Heart right ventricle (tissue), 16 donors: ENCODE data around the gene RIPPLY1. TPM values are rescaled to one million over a fixed set of nuclear protein-coding genes. Genes with fewer than 3 reads are reported as not detected.
A peak's percentile ranks its signal among the peaks of the same experiment; 100 is the strongest.

Experiments
- ATAC-seq, 8 donors: fragments of 200-7000 bp; cut with Tn5 transposase; one replicate each; pipeline ENCODE4 v1.9.1; 2020; ENCODE audit warnings: mild to moderate bottlenecking in 8 of 8, moderate library complexity in 8 of 8, moderate number of reproducible peaks in 1 of 8
- DNase-seq, 2 donors: peaks; one replicate each; pipeline ENCODE4 v3.0.0-alpha.2; 2020
- H3K27ac ChIP-seq, 10 donors: fragments of 200-600 bp; sonication (generic) in 2 of 10; one replicate each; pipeline versions ENCODE4 v1.5.0 to v1.8.0; 2020 to 2022; ENCODE audit warnings: mild to moderate bottlenecking in 3 of 10
- H3K27me3 ChIP-seq, 7 donors: fragments of 200-600 bp; one replicate each; pipeline ENCODE4 v1.8.0; 2021 to 2022; ENCODE audit warnings: mild to moderate bottlenecking in 2 of 7
- H3K36me3 ChIP-seq, 9 donors: fragments of 200-600 bp; sonication (generic) in 1 of 9; one replicate each; pipeline versions ENCODE4 v1.5.0 to v1.8.0; 2020 to 2022; ENCODE audit warnings: mild to moderate bottlenecking in 2 of 9
- H3K4me1 ChIP-seq, 9 donors: fragments of 200-600 bp; sonication (generic) in 1 of 9; one replicate each; pipeline versions ENCODE4 v1.5.0 to v1.8.0; 2020 to 2022; ENCODE audit warnings: mild to moderate bottlenecking in 4 of 9
- H3K4me3 ChIP-seq, 10 donors: fragments of 200-600 bp; sonication (generic) in 2 of 10; one replicate each; pipeline versions ENCODE4 v1.5.0 to v1.8.0; 2020 to 2022; ENCODE audit warnings: mild to moderate bottlenecking in 7 of 10, moderate library complexity in 2 of 10
- H3K9me3 ChIP-seq, 11 donors: fragments of 200-600 bp in 10 of 11; sonication (generic) in 2 of 11; one replicate each; pipeline versions ENCODE4 v1.5.0 to v1.8.0; 2013 to 2022; ENCODE audit warnings: mild to moderate bottlenecking in 2 of 11, control low read depth in 1 of 11, moderate library complexity in 1 of 11
- CTCF ChIP-seq, 9 donors: fragments of 200-600 bp; sonication (generic) in 2 of 9; IDR thresholded peaks; one replicate each; pipeline versions ENCODE4 v1.5.0 to v1.8.0; 2021 to 2022; ENCODE audit warnings: antibody characterized with exemption in 9 of 9, mild to moderate bottlenecking in 5 of 9, moderate library complexity in 1 of 9
- WGBS, 2 donors: extraction: QIAGEN DNeasy Blood & Tissue Kit; methylation state at CpG; one replicate each; pipeline ENCODE4 v1.1.7; 2013; ENCODE audit warnings: inconsistent platforms in 1 of 2; 5-methylcytosine and 5-hydroxymethylcytosine counted together
- intact Hi-C, 10 donors: fragments of 100-400 bp; cut with DNase I; formaldehyde crosslinking; loops; one replicate each; pipeline versions ENCODE4 v1.11.1 to v1.14.2; 2022
- polyA plus RNA-seq, 2 donors: library from polyadenylated mRNA; stranded (reverse); fragments of 200-250 nt; gene quantifications; one replicate each; pipeline ENCODE4 v1.2.3, GENCODE V29; 2013
- total RNA-seq, 10 donors: library from RNA; stranded (reverse); fragmentation: NEBNext Ultra II Directional in 3 of 10; extraction: Animal tissue kit (Norgen Biotek cat#: 25700) in 3 of 10; gene quantifications; one replicate each; pipeline versions ENCODE4 v1.2.1 to v1.2.4, GENCODE V29; 2021 to 2023
- donor health status: Arrhythmogenic right ventricular cardiomyopathy.
- donor health status: ischemic (EF 13 %, LVEDD 7.1; RV severe dilation, severe dysfunction).
- donor health status: healthy with polysubstance abuse.
- donor health status: DM: no; HTN: yes; CAD: no.
- donor health status: DM: no; HTN: no; CAD: no.
- donor health status: ischemic (EF 25% LVEDD 6.9; RV normal size, moderate dysfunction).
- donor health status: ischemic (EF 25% LVEDD 5.7; RV mildly dilated, moderate dysfunction).
- donor health status: healthy.
- donor health status: DM: yes; HTN: yes; CAD: no.
- donor health status: Ischemic cardiomyopathy.
- donor health status: ischemic (EF 35%, LVEDD 5.7; RV mildly dilated, moderate dysfunction).
- donor health status: nonischemic (EF 11% LVEDD 7.7; RV severe dilation, severe dysfunction).
- donor health status: DM: yes; HTN: yes; CAD: no.
- donor health status: PGD.
- donor health status: ischemic (EF 29% LVEDD 5.4; RV normal size, mild dysfunction).
- donor health status: nonischemic (EF 23%, LVEDD 6.1; RV moderate dilation, normal function).

The RIPPLY1 gene
- total and polyA plus RNA-seq, 12 donors: 0.07 TPM; not detected in 11

GRCh38 chrX:106863697-106864096 lies 39.4 kb downstream of the RIPPLY1 start:
- intact Hi-C loops: no loop called here
- Histone ChIP-seq H3K36me3 (no peaks in the 10 kb centered on the region), H3K4me1 (no peaks in the 10 kb centered on the region), H3K4me3 (no peak overlapping the region), H3K27ac (no peak overlapping the region), H3K27me3 (peaks cover 0 to 38% (median 0%) of the 10 kb centered on the region in 7 donors), H3K9me3 (peaks cover 0 to 8% (median 0%) of the 10 kb centered on the region in 11 donors)
- ATAC-seq (no peak), DNase-seq (no peak)
- WGBS, 2 donors: 93 to 94% methylated on average over 9 of the region's 9 CpGs
- no peak for TF ChIP-seq CTCF (IDR thresholded peaks at IDR 0.05)

DNA sequence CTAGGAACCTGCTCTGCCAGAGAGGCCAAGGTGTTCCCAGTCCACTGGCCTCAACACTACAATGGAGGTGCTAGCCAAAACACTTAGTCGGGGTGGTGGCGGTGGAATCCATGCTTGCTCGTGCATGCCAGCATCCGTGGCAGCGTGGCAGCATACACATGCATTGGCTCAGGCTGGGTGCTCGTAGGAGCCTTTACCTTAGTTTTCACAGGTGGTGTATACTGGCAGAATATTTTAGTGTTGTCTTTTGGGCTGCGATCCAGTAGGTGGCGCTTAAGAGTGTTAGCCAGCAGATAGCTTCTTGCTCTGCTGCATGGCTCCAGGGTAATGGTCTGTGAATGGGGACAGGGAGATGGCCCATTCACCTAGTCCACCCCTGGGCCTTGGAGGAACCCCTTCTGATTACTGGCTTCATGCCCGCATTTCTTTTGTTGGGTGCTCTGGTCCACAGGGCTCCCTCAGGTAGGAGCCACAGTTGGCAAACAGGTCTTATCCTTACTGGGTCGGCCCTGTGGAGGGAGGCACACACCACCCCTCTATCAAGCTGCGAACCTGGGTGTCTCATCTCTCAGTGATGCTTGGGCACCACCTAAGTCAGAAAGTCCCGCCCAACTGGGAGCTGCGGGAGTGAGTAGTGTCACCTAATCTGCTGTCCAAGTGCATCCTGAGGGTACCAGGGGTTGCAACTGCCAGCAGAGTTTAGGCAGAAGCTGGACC lies 40.0 kb downstream of the RIPPLY1 start:
- Histone ChIP-seq H3K36me3 (no peaks in the 10 kb centered on the region), H3K4me1 (no peaks in the 10 kb centered on the region), H3K9me3 (peaks cover 0 to 13% (median 0%) of the 10 kb centered on the region in 11 donors), H3K27me3 (peaks cover 0 to 32% (median 0%) of the 10 kb centered on the region in 7 donors), H3K4me3 (no peak overlapping the region), H3K27ac (no peak overlapping the region)
- DNase-seq: no peak
- ATAC-seq: no peak
- 64 to 77% methylated on average over 12 to 13 of the region's 13 CpGs for WGBS, 2 donors
- intact Hi-C loops: no loop called here
- TF ChIP-seq CTCF (IDR thresholded peaks at IDR 0.05): peak in 4 of 9 donors; percentile 12 to 53 (median 16)

Other genes with a start within 250 kb of the RIPPLY1 start
- gene RNF128, start 176.6 kb downstream of the RIPPLY1 start, total RNA-seq: under 1 TPM in 8 of 10 donors, not detected in 2; 0.08 to 0.57 (median 0.27) TPM
- gene RNF128, start 176.6 kb downstream of the RIPPLY1 start, polyA plus RNA-seq: under 1 TPM in 1 of 2 donors, not detected in 1; 0.01 TPM
- gene TBC1D8B, start 100.7 kb downstream of the RIPPLY1 start, total RNA-seq: 1 to 10 TPM in 9 of 10 donors, under 1 TPM in 1; 0.87 to 3.4 (median 2.3) TPM
- 1 to 10 TPM; 1.2 to 1.8 TPM for gene TBC1D8B, start 100.7 kb downstream of the RIPPLY1 start, polyA plus RNA-seq
- not detected for gene CLDN2, start 17.1 kb upstream of the RIPPLY1 start, total RNA-seq
- gene CLDN2, start 17.1 kb upstream of the RIPPLY1 start, polyA plus RNA-seq: under 1 TPM in 1 of 2 donors, not detected in 1; 0.03 TPM
- 1 to 10 TPM; 2.2 to 3.2 (median 2.7) TPM for gene MORC4, start 96.9 kb upstream of the RIPPLY1 start, total RNA-seq
- gene MORC4, start 96.9 kb upstream of the RIPPLY1 start, polyA plus RNA-seq: 1 to 10 TPM; 2.3 to 3.5 TPM
- gene RBM41, start 215.5 kb upstream of the RIPPLY1 start, total RNA-seq: 10 to 100 TPM in 9 of 10 donors, 1 to 10 TPM in 1; 9.9 to 18.9 (median 14.4) TPM
- gene RBM41, start 215.5 kb upstream of the RIPPLY1 start, polyA plus RNA-seq: 1 to 10 TPM; 3.0 to 4.4 TPM